ENCODE results near the gene ZNF549. TPM values are rescaled to one million over a fixed set of nuclear protein-coding genes. Genes with fewer than 3 reads are reported as not detected.

ZNF549 gene
- total RNA-seq, 2 experiments from 2014 or later = 13.6 to 13.8 TPM

DNA sequence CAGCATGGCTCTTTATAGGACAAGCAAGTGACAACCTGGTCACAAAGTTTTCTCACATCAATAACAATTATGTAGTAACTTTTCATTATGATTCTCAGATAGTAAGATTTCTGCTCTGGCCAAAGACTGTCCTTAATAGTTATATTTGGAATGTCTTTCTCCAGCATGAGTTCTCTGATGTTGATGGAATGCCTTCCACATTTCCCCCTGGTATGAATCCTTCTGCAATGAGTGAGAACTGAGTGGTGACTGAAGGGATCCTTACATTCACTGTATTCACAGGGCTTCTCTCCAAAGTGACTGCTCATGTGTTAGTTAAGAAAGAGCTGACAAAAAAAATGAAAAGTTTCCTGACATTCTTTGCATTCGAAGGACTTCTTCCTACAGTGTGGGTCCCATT lies 19.4 kb downstream of the ZNF549 start:
- Mint-ChIP-seq H3K27ac (no peak overlapping the region), H3K4me3 (no peak overlapping the region), H3K9me3 (peaks cover 49% of the 10 kb centered on the region), H3K4me1 (no peaks in the 10 kb centered on the region), H3K27me3 (no peaks in the 10 kb centered on the region), H3K36me3 (peaks cover 96% of the 10 kb centered on the region)
- DNase-seq (no peak), ATAC-seq (ENCODE audit: low read depth) (no peak)
- POLR2A ChIA-PET = no interaction called here

DNA sequence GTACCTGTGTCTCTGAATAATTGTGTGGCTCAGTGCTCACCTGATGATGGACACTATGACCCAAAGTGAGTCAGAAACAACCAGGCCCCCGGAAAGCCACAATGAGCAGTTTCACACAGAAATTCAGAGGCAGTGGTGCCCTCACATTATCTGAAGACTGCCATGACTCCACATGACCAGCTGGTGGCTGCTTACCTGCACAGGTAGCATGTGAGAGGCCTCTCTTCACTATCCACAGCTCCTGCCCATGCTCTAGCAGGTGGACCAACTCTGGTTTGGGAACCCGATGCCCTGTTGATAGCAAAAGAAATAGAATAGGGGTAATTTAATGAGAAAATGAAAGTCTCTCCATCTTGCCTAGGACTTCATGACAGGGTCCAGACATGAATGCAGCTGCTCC lies 25.3 kb downstream of the ZNF549 start:
- Mint-ChIP-seq H3K4me3 (no peak overlapping the region), H3K4me1 (peaks cover 2% of the 10 kb centered on the region), H3K9me3 (peaks cover 48% of the 10 kb centered on the region)

GRCh38 chr19:57557659-57558058 lies 30.5 kb downstream of the ZNF549 start:
- DNase-seq (no peak), ATAC-seq (ENCODE audit: low read depth) (no peak)
- Mint-ChIP-seq H3K4me3 (peak overlapping the region; percentile 95), H3K27ac (no peak overlapping the region), H3K36me3 (peaks cover 63% of the 10 kb centered on the region), H3K9me3 (peaks cover 39% of the 10 kb centered on the region), H3K4me1 (peaks cover 25% of the 10 kb centered on the region), H3K27me3 (no peaks in the 10 kb centered on the region)
- POLR2A ChIA-PET = no interaction called here

More for the DNA sequence above, 25.3 kb downstream of the ZNF549 start:
- DNase-seq = no peak
- H3K27ac Mint-ChIP-seq = no peak overlapping the region
- peaks cover 99% of the 10 kb centered on the region for H3K36me3 Mint-ChIP-seq
- H3K27me3 Mint-ChIP-seq = no peaks in the 10 kb centered on the region
- no peak for ATAC-seq (ENCODE audit: low read depth)
- POLR2A ChIA-PET = no interaction called here

GRCh38 chr19:57558525-57558924 lies 31.4 kb downstream of the ZNF549 start:
- DNase-seq (no peak), ATAC-seq (ENCODE audit: low read depth) (no peak)
- peaks cover 25% of the 10 kb centered on the region for H3K4me1 Mint-ChIP-seq
- H3K4me3 Mint-ChIP-seq = peak overlapping the region; percentile 95
- POLR2A ChIA-PET = interaction anchor here (0.6 to 1.2 kb wide), 2 partner anchors 26 to 188 kb away, joined by 3 read pairs; partner anchors contain the start of genes ZIK1 and ZNF776
- peak overlapping the region; percentile 94 for H3K27ac Mint-ChIP-seq
- peaks cover 54% of the 10 kb centered on the region for H3K36me3 Mint-ChIP-seq
- H3K27me3 Mint-ChIP-seq = no peaks in the 10 kb centered on the region
- H3K9me3 Mint-ChIP-seq = peaks cover 32% of the 10 kb centered on the region

DNA sequence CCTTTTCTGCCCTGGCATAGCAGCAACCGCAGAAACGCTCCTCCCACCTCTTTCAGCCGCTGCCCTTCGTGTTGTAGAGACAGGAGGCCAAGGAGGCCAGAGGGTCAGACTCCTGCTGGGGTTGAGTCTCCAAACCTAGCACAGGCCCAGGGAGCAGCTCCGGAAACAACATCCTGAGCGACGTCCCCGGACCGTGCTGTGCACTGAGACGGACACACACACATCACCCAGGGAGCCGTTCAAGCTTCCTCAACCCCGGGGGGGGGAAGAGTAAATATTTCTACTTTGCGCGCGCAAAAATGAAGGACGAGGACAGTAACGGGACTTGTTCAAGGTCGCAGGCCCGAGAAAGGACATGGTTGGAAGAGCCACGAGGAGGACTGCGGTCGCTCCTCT lies 31.9 kb downstream of the ZNF549 start:
- Mint-ChIP-seq H3K27ac (peak overlapping the region; percentile 94), H3K27me3 (no peaks in the 10 kb centered on the region), H3K4me1 (peaks cover 25% of the 10 kb centered on the region), H3K4me3 (peak overlapping the region; percentile 95), H3K36me3 (peaks cover 49% of the 10 kb centered on the region), H3K9me3 (peaks cover 32% of the 10 kb centered on the region)
- DNase-seq (peak; percentile 44), ATAC-seq (ENCODE audit: low read depth) (peak; percentile 55)
- POLR2A ChIA-PET = interaction anchor here (0.6 to 1.2 kb wide), 2 partner anchors 25 to 188 kb away, joined by 3 read pairs; partner anchors contain the start of genes ZIK1 and ZNF776

- Mint-ChIP-seq H3K9me3 (peaks cover 30% of the 10 kb centered on the region), H3K27me3 (no peaks in the 10 kb centered on the region), H3K27ac (peak within 1 kb of the TSS; percentile 94), H3K4me1 (peaks cover 25% of the 10 kb centered on the region), H3K4me3 (peak within 1 kb of the TSS; percentile 95), H3K36me3 (peaks cover 44% of the 10 kb centered on the region)
- DNase-seq (peak; percentile 87), ATAC-seq (ENCODE audit: low read depth) (peak; percentile 88)
- POLR2A ChIA-PET = interaction anchor here (1.2 kb wide), 1 partner anchor 25 kb away, joined by 3 read pairs; the partner anchor contains the start of gene ZIK1
Measured at GRCh38 chr19:57559404-57560025, 32.4 kb downstream of the ZNF549 start, which contains the start of gene ZNF550. ZNF550 (minus strand) TSS chr19:57559863; CDS start chr19:57559682, 181 bp downstream.

DNA sequence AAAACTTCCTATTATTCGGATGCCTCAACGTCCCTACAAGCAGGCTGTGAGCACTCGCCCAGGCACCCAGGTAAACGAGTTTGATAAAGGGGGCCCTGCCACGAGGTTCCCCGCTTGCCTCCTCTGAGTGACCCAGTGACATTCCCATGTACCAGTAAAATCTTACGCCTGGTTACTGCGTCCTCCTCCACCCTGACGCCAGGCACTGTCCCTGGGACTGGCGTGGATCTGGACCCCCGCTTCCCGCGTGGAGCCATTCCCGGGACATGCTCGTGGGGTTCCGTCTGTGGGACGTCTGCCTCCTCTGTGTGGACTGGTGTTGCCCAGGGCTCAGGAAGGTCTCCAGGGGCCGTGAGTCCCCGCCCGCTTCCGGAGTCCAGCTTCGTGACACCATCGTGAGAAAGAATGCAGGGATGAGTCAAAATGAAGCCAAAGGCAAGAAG lies 32.9 kb downstream of the ZNF549 start:
- POLR2A ChIA-PET = no interaction called here
- no peaks in the 10 kb centered on the region for H3K27me3 Mint-ChIP-seq
- H3K4me1 Mint-ChIP-seq = peaks cover 25% of the 10 kb centered on the region
- H3K36me3 Mint-ChIP-seq = peaks cover 38% of the 10 kb centered on the region
- peak overlapping the region; percentile 95 for H3K4me3 Mint-ChIP-seq
- peaks cover 27% of the 10 kb centered on the region for H3K9me3 Mint-ChIP-seq
- no peak for ATAC-seq (ENCODE audit: low read depth)
- H3K27ac Mint-ChIP-seq = peak overlapping the region; percentile 94
- peak; percentile 36 for DNase-seq

- no peak for ATAC-seq (ENCODE audit: low read depth)
- no peak for DNase-seq
- Mint-ChIP-seq H3K36me3 (peaks cover 11% of the 10 kb centered on the region), H3K4me1 (peaks cover 15% of the 10 kb centered on the region), H3K4me3 (no peak overlapping the region), H3K27ac (no peak overlapping the region), H3K9me3 (peaks cover 42% of the 10 kb centered on the region), H3K27me3 (no peaks in the 10 kb centered on the region)
- POLR2A ChIA-PET = no interaction called here
Measured at GRCh38 chr19:57563547-57563946, 36.4 kb downstream of the ZNF549 start.

DNA sequence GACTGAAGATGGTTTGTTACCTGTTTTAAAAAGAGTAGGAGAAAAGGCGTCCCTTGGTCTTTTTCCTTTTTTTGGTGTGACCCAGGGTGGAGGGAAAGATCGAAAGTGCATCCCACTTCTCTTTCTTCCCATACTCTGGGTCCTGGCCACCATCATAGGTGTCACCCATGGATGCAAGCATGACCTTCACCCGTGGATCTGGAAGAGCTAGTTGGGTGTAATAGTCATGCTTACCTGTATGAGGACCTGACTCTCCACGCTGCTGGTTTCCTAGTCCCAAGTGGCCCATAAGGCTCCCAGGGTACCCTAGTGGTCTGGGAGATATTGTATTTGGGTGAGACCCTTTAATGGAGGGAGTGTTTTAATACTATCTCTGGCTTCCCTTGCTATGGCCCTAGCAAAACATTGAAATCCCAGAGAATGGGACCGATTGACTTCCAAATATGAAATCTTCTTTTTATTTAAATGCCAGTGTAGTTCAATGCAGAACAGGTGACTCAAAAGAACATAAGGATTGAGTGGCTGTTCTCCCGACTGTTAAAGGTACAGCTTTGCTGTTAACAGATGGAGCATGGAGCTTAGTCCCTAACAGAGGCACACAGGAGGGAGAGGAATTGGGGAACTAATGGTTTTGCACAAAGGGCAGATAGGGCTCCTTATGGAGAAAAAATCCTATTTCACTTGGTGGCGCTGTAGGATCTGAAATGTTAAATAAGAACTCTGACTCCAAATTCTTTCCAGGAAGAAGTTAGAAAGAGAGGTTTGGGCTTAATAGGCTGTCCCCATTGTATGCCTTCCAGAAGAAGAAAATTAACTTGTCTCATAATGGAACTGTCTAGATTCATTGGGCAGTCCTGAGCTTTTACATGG lies 39.5 kb downstream of the ZNF549 start:
- Mint-ChIP-seq H3K4me1 (no peaks in the 10 kb centered on the region), H3K27me3 (no peaks in the 10 kb centered on the region), H3K9me3 (peaks cover 41% of the 10 kb centered on the region), H3K36me3 (peaks cover 10% of the 10 kb centered on the region), H3K4me3 (no peak overlapping the region), H3K27ac (no peak overlapping the region)
- no peak for ATAC-seq (ENCODE audit: low read depth)
- DNase-seq = no peak
- POLR2A ChIA-PET = no interaction called here

- Mint-ChIP-seq H3K4me3 (no peak overlapping the region), H3K27ac (no peak overlapping the region)
Measured at GRCh38 chr19:57570707-57571106, 43.6 kb downstream of the ZNF549 start.

GRCh38 chr19:57572415-57572947 lies 45.3 kb downstream of the ZNF549 start:
- peaks cover 53% of the 10 kb centered on the region for H3K9me3 Mint-ChIP-seq
- POLR2A ChIA-PET = no interaction called here
- H3K27ac Mint-ChIP-seq = no peak overlapping the region
- H3K27me3 Mint-ChIP-seq = no peaks in the 10 kb centered on the region
- H3K4me3 Mint-ChIP-seq = no peak overlapping the region
- ATAC-seq (ENCODE audit: low read depth) (no peak), DNase-seq (no peak)
- peaks cover 64% of the 10 kb centered on the region for H3K36me3 Mint-ChIP-seq
- peaks cover 9% of the 10 kb centered on the region for H3K4me1 Mint-ChIP-seq

More at GRCh38 chr19:57570707-57571106, 43.6 kb downstream of the ZNF549 start:
- Mint-ChIP-seq H3K36me3 (peaks cover 50% of the 10 kb centered on the region), H3K27me3 (no peaks in the 10 kb centered on the region), H3K4me1 (no peaks in the 10 kb centered on the region), H3K9me3 (peaks cover 48% of the 10 kb centered on the region)
- DNase-seq = no peak
- ATAC-seq (ENCODE audit: low read depth) = no peak
- POLR2A ChIA-PET = no interaction called here

- POLR2A ChIA-PET = no interaction called here
Measured at GRCh38 chr19:57576661-57577060, 49.5 kb downstream of the ZNF549 start.

DNA sequence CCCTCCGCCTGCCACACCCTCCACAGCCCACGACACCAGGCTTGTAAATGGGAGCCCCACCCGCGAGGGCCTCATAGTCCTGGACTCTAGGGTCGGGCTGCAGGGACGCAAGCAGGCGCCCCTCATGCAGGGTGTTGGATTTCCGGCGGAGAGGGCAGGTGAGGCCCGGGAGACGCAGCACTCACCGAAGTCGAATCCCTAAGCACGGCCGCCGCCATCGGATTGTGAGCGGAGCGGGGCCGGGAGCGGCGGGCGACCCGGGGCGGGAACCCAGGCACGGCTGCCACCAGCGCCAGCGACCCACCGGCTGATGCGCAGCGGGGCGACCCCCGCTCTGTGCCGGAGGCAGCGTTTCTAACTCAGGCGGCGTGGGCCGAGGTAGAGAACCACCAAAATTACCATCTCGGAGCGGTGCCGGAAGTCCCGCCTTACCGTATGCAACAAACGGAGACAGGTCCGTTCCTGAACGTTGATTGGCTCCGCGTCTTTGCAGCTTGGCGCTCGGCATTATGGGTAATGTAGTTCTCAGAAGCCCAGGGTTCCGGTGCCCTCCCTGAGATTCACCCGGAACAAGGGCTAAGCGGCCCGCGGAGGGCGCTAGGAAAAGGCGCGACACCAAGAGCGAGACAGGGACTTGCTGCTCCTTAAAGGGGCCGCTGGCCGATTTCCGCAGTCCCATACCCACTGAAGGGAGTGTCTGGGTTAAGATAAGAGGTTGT lies 51.5 kb downstream of the ZNF549 start, which contains the start of gene ZNF416:
ZNF416 (minus strand) TSS at position 425 of the 719 bp plus-strand sequence; CDS start at position 218, 207 bp downstream.
- H3K4me3 Mint-ChIP-seq = peak within 1 kb of the TSS; percentile 84

More at GRCh38 chr19:57576661-57577060, 49.5 kb downstream of the ZNF549 start:
- ATAC-seq (ENCODE audit: low read depth) (no peak), DNase-seq (no peak)
- peaks cover 59% of the 10 kb centered on the region for H3K36me3 Mint-ChIP-seq
- H3K4me1 Mint-ChIP-seq = peaks cover 18% of the 10 kb centered on the region
- H3K9me3 Mint-ChIP-seq = peaks cover 44% of the 10 kb centered on the region
- peak overlapping the region; percentile 11 for H3K4me3 Mint-ChIP-seq
- no peak overlapping the region for H3K27ac Mint-ChIP-seq
- no peaks in the 10 kb centered on the region for H3K27me3 Mint-ChIP-seq

More for the DNA sequence above, 51.5 kb downstream of the ZNF549 start, which contains the start of gene ZNF416:
- peak; percentile 86 for DNase-seq
- POLR2A ChIA-PET = interaction anchor here (0.6 to 1.4 kb wide), 4 partner anchors 55 to 424 kb away, joined by 3 to 5 read pairs (median 4); partner anchors contain the start of genes ZNF211, ZNF606 and ZNF773
- ATAC-seq (ENCODE audit: low read depth) = peak; percentile 82
- Mint-ChIP-seq H3K36me3 (peaks cover 41% of the 10 kb centered on the region), H3K4me1 (peaks cover 20% of the 10 kb centered on the region), H3K9me3 (peaks cover 44% of the 10 kb centered on the region), H3K27me3 (no peaks in the 10 kb centered on the region), H3K27ac (peak within 1 kb of the TSS; percentile 81)
